Heart right ventricle (tissue), 16 donors: Measurements from ENCODE around the gene RASSF7. TPM values are rescaled to one million over a fixed set of nuclear protein-coding genes. Genes with fewer than 3 reads are reported as not detected.

Source experiments
- ATAC-seq, 8 donors: fragments of 200-7000 bp; cut with Tn5 transposase; one replicate each; pipeline ENCODE4 v1.9.1; 2020; ENCODE audit warnings: mild to moderate bottlenecking in 8 of 8, moderate library complexity in 8 of 8, moderate number of reproducible peaks in 1 of 8
- DNase-seq, 2 donors: peaks; one replicate each; pipeline ENCODE4 v3.0.0-alpha.2; 2020
- H3K27ac ChIP-seq, 10 donors: fragments of 200-600 bp; sonication (generic) in 2 of 10; one replicate each; pipeline versions ENCODE4 v1.5.0 to v1.8.0; 2020 to 2022; ENCODE audit warnings: mild to moderate bottlenecking in 3 of 10
- H3K27me3 ChIP-seq, 7 donors: fragments of 200-600 bp; one replicate each; pipeline ENCODE4 v1.8.0; 2021 to 2022; ENCODE audit warnings: mild to moderate bottlenecking in 2 of 7
- H3K36me3 ChIP-seq, 9 donors: fragments of 200-600 bp; sonication (generic) in 1 of 9; one replicate each; pipeline versions ENCODE4 v1.5.0 to v1.8.0; 2020 to 2022; ENCODE audit warnings: mild to moderate bottlenecking in 2 of 9
- H3K4me1 ChIP-seq, 9 donors: fragments of 200-600 bp; sonication (generic) in 1 of 9; one replicate each; pipeline versions ENCODE4 v1.5.0 to v1.8.0; 2020 to 2022; ENCODE audit warnings: mild to moderate bottlenecking in 4 of 9
- H3K4me3 ChIP-seq, 10 donors: fragments of 200-600 bp; sonication (generic) in 2 of 10; one replicate each; pipeline versions ENCODE4 v1.5.0 to v1.8.0; 2020 to 2022; ENCODE audit warnings: mild to moderate bottlenecking in 7 of 10, moderate library complexity in 2 of 10
- H3K9me3 ChIP-seq, 11 donors: fragments of 200-600 bp in 10 of 11; sonication (generic) in 2 of 11; one replicate each; pipeline versions ENCODE4 v1.5.0 to v1.8.0; 2013 to 2022; ENCODE audit warnings: mild to moderate bottlenecking in 2 of 11, control low read depth in 1 of 11, moderate library complexity in 1 of 11
- CTCF ChIP-seq, 9 donors: fragments of 200-600 bp; sonication (generic) in 2 of 9; IDR thresholded peaks; one replicate each; pipeline versions ENCODE4 v1.5.0 to v1.8.0; 2021 to 2022; ENCODE audit warnings: antibody characterized with exemption in 9 of 9, mild to moderate bottlenecking in 5 of 9, moderate library complexity in 1 of 9
- WGBS, 2 donors: extraction: QIAGEN DNeasy Blood & Tissue Kit; methylation state at CpG; one replicate each; pipeline ENCODE4 v1.1.7; 2013; ENCODE audit warnings: inconsistent platforms in 1 of 2; 5-methylcytosine and 5-hydroxymethylcytosine counted together
- intact Hi-C, 10 donors: fragments of 100-400 bp; cut with DNase I; formaldehyde crosslinking; loops; one replicate each; pipeline versions ENCODE4 v1.11.1 to v1.14.2; 2022
- polyA plus RNA-seq, 2 donors: library from polyadenylated mRNA; stranded (reverse); fragments of 200-250 nt; gene quantifications; one replicate each; pipeline ENCODE4 v1.2.3, GENCODE V29; 2013
- total RNA-seq, 10 donors: library from RNA; stranded (reverse); fragmentation: NEBNext Ultra II Directional in 3 of 10; extraction: Animal tissue kit (Norgen Biotek cat#: 25700) in 3 of 10; gene quantifications; one replicate each; pipeline versions ENCODE4 v1.2.1 to v1.2.4, GENCODE V29; 2021 to 2023
- donor health status: Arrhythmogenic right ventricular cardiomyopathy.
- donor health status: ischemic (EF 13 %, LVEDD 7.1; RV severe dilation, severe dysfunction).
- donor health status: healthy with polysubstance abuse.
- donor health status: DM: no; HTN: yes; CAD: no.
- donor health status: DM: no; HTN: no; CAD: no.
- donor health status: ischemic (EF 25% LVEDD 6.9; RV normal size, moderate dysfunction).
- donor health status: ischemic (EF 25% LVEDD 5.7; RV mildly dilated, moderate dysfunction).
- donor health status: healthy.
- donor health status: DM: yes; HTN: yes; CAD: no.
- donor health status: Ischemic cardiomyopathy.
- donor health status: ischemic (EF 35%, LVEDD 5.7; RV mildly dilated, moderate dysfunction).
- donor health status: nonischemic (EF 11% LVEDD 7.7; RV severe dilation, severe dysfunction).
- donor health status: DM: yes; HTN: yes; CAD: no.
- donor health status: PGD.
- donor health status: ischemic (EF 29% LVEDD 5.4; RV normal size, mild dysfunction).
- donor health status: nonischemic (EF 23%, LVEDD 6.1; RV moderate dilation, normal function).

RASSF7 gene
- total and polyA plus RNA-seq, 12 donors: 0.96 to 14.2 (median 2.3) TPM

- Histone ChIP-seq H3K27ac (no peak overlapping the region), H3K4me3 (no peak overlapping the region), H3K36me3 (peaks cover 0 to 38% (median 16%) of the 10 kb centered on the region in 9 donors), H3K27me3 (no peaks in the 10 kb centered on the region), H3K4me1 (peaks cover 2 to 23% (median 13%) of the 10 kb centered on the region in 9 donors), H3K9me3 (no peaks in the 10 kb centered on the region)
- no peak for ATAC-seq
- no peak for DNase-seq
- 78 to 81% methylated on average over 29 of the region's 29 CpGs for WGBS, 2 donors
- TF ChIP-seq CTCF (IDR thresholded peaks at IDR 0.05): no peak
- intact Hi-C loops: no loop called here
These were observed 31.7 kb upstream of the RASSF7 start for GRCh38 chr11:528815-529727.

GRCh38 chr11:529728-530411 is 30.9 kb upstream of the RASSF7 start:
- DNase-seq: no peak
- 81 to 85% methylated on average over 18 of the region's 18 CpGs for WGBS, 2 donors
- ATAC-seq: no peak

GRCh38 chr11:530960-531831 is 29.6 kb upstream of the RASSF7 start:
- 87 to 90% methylated on average over 27 to 28 of the region's 28 CpGs for WGBS, 2 donors
- peaks cover 0 to 3% (median 0%) of the 10 kb centered on the region in 7 donors for H3K27me3 ChIP-seq
- DNase-seq (no peak), ATAC-seq (no peak)
- TF ChIP-seq CTCF (IDR thresholded peaks at IDR 0.05): no peak
- peaks cover 0 to 38% (median 16%) of the 10 kb centered on the region in 9 donors for H3K36me3 ChIP-seq
- H3K4me1 ChIP-seq: peaks cover 9 to 36% (median 23%) of the 10 kb centered on the region in 9 donors
- intact Hi-C loops: loop anchor here in 1 of 10 donors (10.0 kb wide), 1 partner anchor 94 kb away; the partner anchor contains the start of genes CDHR5 and SCT
- no peaks in the 10 kb centered on the region for H3K9me3 ChIP-seq
- H3K27ac ChIP-seq: no peak overlapping the region
- no peak overlapping the region for H3K4me3 ChIP-seq

More at GRCh38 chr11:529728-530411, 30.9 kb upstream of the RASSF7 start:
- Histone ChIP-seq H3K27ac (no peak overlapping the region), H3K9me3 (no peaks in the 10 kb centered on the region), H3K27me3 (no peaks in the 10 kb centered on the region), H3K4me1 (peaks cover 9 to 31% (median 21%) of the 10 kb centered on the region in 9 donors), H3K4me3 (no peak overlapping the region), H3K36me3 (peaks cover 0 to 38% (median 16%) of the 10 kb centered on the region in 9 donors)
- intact Hi-C loops: loop anchor here in 1 of 10 donors (10.0 kb wide), 1 partner anchor 95 kb away; the partner anchor contains the start of genes CDHR5 and SCT
- no peak for TF ChIP-seq CTCF (IDR thresholded peaks at IDR 0.05)
